GM23338 (cell line): ENCODE results near the gene RCAN3. TPM values are rescaled to one million over a fixed set of nuclear protein-coding genes. Genes with fewer than 3 reads are reported as not detected.

Source experiments
- ATAC-seq: fragments of 200-7000 bp; cut with Tn5 transposase; 3 replicates; pipeline ENCODE4 v1.9.1; 2020
- DNase-seq: peaks from one replicate; pipeline ENCODE4 v3.0.0-alpha.2; 2015; ENCODE audit warnings: low spot score
- H2AFZ ChIP-seq: fragments of 200-600 bp; sonication (generic); 2 replicates; pipeline ENCODE4 v1.8.0; 2016; ENCODE audit warnings: antibody characterized with exemption, mild to moderate bottlenecking, moderate library complexity
- H3F3A ChIP-seq: fragments of 200-600 bp; sonication (generic); replicated peaks from 2 replicates; pipeline ENCODE4 v1.8.0; 2017; ENCODE audit warnings: antibody characterized with exemption, mixed run types, low read depth
- H3K27ac ChIP-seq: fragments of 200-600 bp; sonication (generic); 2 replicates; pipeline ENCODE4 v1.6.1; 2016; ENCODE audit warnings: low read depth
- H3K27me3 ChIP-seq: fragments of 200-600 bp; sonication (generic); 2 replicates; pipeline ENCODE4 v1.8.0; 2016; ENCODE audit warnings: mild to moderate bottlenecking, mixed run types, moderate library complexity; ENCODE audit not compliant: insufficient read depth
- H3K36me3 ChIP-seq: fragments of 200-600 bp; sonication (generic); 2 replicates; pipeline ENCODE4 v1.8.0; 2016; ENCODE audit warnings: mild to moderate bottlenecking; ENCODE audit not compliant: insufficient read depth
- H3K4me1 ChIP-seq: fragments of 200-600 bp; sonication (generic); 2 replicates; pipeline ENCODE4 v1.8.0; 2016; ENCODE audit warnings: mild to moderate bottlenecking, moderate library complexity; ENCODE audit not compliant: insufficient read depth
- H3K4me2 ChIP-seq: fragments of 200-600 bp; sonication (generic); 2 replicates; pipeline ENCODE4 v1.7.1; 2017; ENCODE audit warnings: mixed run types
- H3K4me3 ChIP-seq: fragments of 200-600 bp; sonication (generic); 2 replicates; pipeline ENCODE4 v1.6.1; 2016; ENCODE audit warnings: mixed run types
- H3K79me2 ChIP-seq: fragments of 200-600 bp; sonication (generic); replicated peaks from 2 replicates; pipeline ENCODE4 v1.8.0; 2017; ENCODE audit warnings: mild to moderate bottlenecking; ENCODE audit not compliant: insufficient read depth
- H3K9me2 ChIP-seq: fragments of 200-600 bp; sonication (generic); 2 replicates; pipeline ENCODE4 v1.8.0; 2017; ENCODE audit not compliant: insufficient read depth
- H4K20me1 ChIP-seq: fragments of 200-600 bp; sonication (generic); replicated peaks from 2 replicates; pipeline ENCODE4 v1.8.0; 2017; ENCODE audit warnings: mild to moderate bottlenecking; ENCODE audit not compliant: insufficient read depth
- H3K27ac Mint-ChIP-seq: 2 replicates; pipeline ENCODE4 v1.8.0; 2020; ENCODE audit warnings: inconsistent platforms, mild to moderate bottlenecking, moderate library complexity, mixed read lengths
- H3K27me3 Mint-ChIP-seq: 3 replicates; pipeline ENCODE4 v1.8.0; 2022; ENCODE audit warnings: low read depth, mild to moderate bottlenecking, moderate library complexity, mixed read lengths, inconsistent platforms; ENCODE audit not compliant: insufficient read depth, poor library complexity
- H3K36me3 Mint-ChIP-seq: 3 replicates; pipeline ENCODE4 v1.8.0; 2021; ENCODE audit warnings: low read depth, mild to moderate bottlenecking, inconsistent platforms, moderate library complexity, mixed read lengths
- H3K4me1 Mint-ChIP-seq: 3 replicates; pipeline ENCODE4 v1.8.0; 2020; ENCODE audit warnings: mild to moderate bottlenecking, inconsistent platforms, mixed read lengths
- H3K4me3 Mint-ChIP-seq: 3 replicates; pipeline ENCODE4 v1.8.0; 2021; ENCODE audit warnings: moderate library complexity, mild to moderate bottlenecking, inconsistent platforms, mixed read lengths
- H3K9me3 Mint-ChIP-seq: 3 replicates; pipeline ENCODE4 v1.8.0; 2020; ENCODE audit warnings: moderate library complexity, mild to moderate bottlenecking, inconsistent platforms, mixed read lengths
- STAT1 ChIP-seq: IDR thresholded peaks from one replicate; pipeline ENCODE4 v1.6.1; 2016; ENCODE audit warnings: antibody characterized with exemption; ENCODE audit not compliant: unreplicated experiment
- ZNF114 ChIP-seq: fragments of 250-450 bp; sonication (Bioruptor Pico); IDR thresholded peaks from 2 replicates; pipeline ENCODE4 v1.5.0; 2020; ENCODE audit warnings: mild to moderate bottlenecking, moderate library complexity
- ZNF331 ChIP-seq: fragments of 250-450 bp; sonication (Bioruptor Pico); IDR thresholded peaks from 2 replicates; pipeline ENCODE4 v1.5.0; 2020; ENCODE audit warnings: low read depth, mild to moderate bottlenecking, moderate library complexity
- polyA plus RNA-seq: library from polyadenylated mRNA; unstranded; fragments of >200 nt; fragmentation: Nextera tagmentation; extraction: Ambion mirVana; gene quantifications from 2 replicates; pipeline ENCODE4 v1.2.1, GENCODE V29; 2016
- total RNA-seq: library from RNA; depleted of rRNA; stranded (reverse); fragments of >200 nt; shearing (Covaris generic); gene quantifications from 2 replicates; pipeline ENCODE4 v1.2.3, GENCODE V29; 2014
- TF ChIP-seq, protein P1 (sequence below): fragments of 250-450 bp; sonication (Bioruptor Pico); IDR thresholded peaks from 2 replicates; pipeline ENCODE4 v1.5.0; 2020; ENCODE audit warnings: mild to moderate bottlenecking, moderate library complexity
- TF ChIP-seq, protein P2 (sequence below): IDR thresholded peaks from one replicate; pipeline ENCODE4 v1.6.1; 2018; ENCODE audit warnings: antibody characterized with exemption; ENCODE audit not compliant: unreplicated experiment
- TF ChIP-seq, protein P3 (sequence below), 2 experiments: fragments of 200-600 bp in 1 of 2; sonication (generic) in 1 of 2; conservative IDR thresholded peaks; 2 replicates each; pipeline versions ENCODE4 v1.5.1 to v1.6.1; 2016 to 2017; ENCODE audit warnings: antibody characterized with exemption in 2 of 2, low read depth in 2 of 2, mild to moderate bottlenecking in 2 of 2, moderate library complexity in 1 of 2

Gene RCAN3
- total and polyA plus RNA-seq, 2 experiments from 2014 or later = 8.9 to 11.2 TPM

DNA sequence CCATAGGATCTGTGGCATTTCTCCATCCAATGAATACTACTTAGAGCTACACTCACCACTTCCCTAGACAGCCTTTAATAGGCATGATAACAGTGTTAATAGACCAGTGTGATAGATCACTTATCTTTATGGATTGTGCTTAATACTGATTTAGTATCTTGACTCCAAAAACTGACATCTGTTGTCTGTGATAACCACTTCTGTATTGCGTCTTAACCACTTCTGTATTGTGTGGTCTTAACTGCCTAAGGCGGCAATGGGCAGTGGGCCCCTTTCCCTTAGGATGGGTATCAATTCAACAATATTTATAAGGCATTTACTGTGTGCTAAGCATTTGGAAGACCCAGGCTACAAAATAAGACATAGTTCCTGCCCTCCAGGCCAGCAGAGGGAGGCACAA is 32.0 kb upstream of the RCAN3 start:
- Histone ChIP-seq H3K9me2 (no peaks in the 10 kb centered on the region), H3K79me2 (no peaks in the 10 kb centered on the region), H3K27ac (no peak overlapping the region), H4K20me1 (no peaks in the 10 kb centered on the region), H3K27me3 (no peaks in the 10 kb centered on the region), H3K4me3 (no peak overlapping the region), H2AFZ (no peak overlapping the region), H3K4me1 (peaks cover 4% of the 10 kb centered on the region), H3F3A (no peaks in the 10 kb centered on the region), H3K36me3 (no peaks in the 10 kb centered on the region), H3K4me2 (no peak overlapping the region)
- H3K4me1 Mint-ChIP-seq = peaks cover 28% of the 10 kb centered on the region
- no peak for ATAC-seq
- DNase-seq = no peak
- TF ChIP-seq ZNF114 (CRISPR knock-in tag) = no peak
- no peak for TF ChIP-seq STAT1
- TF ChIP-seq, protein P1, sequence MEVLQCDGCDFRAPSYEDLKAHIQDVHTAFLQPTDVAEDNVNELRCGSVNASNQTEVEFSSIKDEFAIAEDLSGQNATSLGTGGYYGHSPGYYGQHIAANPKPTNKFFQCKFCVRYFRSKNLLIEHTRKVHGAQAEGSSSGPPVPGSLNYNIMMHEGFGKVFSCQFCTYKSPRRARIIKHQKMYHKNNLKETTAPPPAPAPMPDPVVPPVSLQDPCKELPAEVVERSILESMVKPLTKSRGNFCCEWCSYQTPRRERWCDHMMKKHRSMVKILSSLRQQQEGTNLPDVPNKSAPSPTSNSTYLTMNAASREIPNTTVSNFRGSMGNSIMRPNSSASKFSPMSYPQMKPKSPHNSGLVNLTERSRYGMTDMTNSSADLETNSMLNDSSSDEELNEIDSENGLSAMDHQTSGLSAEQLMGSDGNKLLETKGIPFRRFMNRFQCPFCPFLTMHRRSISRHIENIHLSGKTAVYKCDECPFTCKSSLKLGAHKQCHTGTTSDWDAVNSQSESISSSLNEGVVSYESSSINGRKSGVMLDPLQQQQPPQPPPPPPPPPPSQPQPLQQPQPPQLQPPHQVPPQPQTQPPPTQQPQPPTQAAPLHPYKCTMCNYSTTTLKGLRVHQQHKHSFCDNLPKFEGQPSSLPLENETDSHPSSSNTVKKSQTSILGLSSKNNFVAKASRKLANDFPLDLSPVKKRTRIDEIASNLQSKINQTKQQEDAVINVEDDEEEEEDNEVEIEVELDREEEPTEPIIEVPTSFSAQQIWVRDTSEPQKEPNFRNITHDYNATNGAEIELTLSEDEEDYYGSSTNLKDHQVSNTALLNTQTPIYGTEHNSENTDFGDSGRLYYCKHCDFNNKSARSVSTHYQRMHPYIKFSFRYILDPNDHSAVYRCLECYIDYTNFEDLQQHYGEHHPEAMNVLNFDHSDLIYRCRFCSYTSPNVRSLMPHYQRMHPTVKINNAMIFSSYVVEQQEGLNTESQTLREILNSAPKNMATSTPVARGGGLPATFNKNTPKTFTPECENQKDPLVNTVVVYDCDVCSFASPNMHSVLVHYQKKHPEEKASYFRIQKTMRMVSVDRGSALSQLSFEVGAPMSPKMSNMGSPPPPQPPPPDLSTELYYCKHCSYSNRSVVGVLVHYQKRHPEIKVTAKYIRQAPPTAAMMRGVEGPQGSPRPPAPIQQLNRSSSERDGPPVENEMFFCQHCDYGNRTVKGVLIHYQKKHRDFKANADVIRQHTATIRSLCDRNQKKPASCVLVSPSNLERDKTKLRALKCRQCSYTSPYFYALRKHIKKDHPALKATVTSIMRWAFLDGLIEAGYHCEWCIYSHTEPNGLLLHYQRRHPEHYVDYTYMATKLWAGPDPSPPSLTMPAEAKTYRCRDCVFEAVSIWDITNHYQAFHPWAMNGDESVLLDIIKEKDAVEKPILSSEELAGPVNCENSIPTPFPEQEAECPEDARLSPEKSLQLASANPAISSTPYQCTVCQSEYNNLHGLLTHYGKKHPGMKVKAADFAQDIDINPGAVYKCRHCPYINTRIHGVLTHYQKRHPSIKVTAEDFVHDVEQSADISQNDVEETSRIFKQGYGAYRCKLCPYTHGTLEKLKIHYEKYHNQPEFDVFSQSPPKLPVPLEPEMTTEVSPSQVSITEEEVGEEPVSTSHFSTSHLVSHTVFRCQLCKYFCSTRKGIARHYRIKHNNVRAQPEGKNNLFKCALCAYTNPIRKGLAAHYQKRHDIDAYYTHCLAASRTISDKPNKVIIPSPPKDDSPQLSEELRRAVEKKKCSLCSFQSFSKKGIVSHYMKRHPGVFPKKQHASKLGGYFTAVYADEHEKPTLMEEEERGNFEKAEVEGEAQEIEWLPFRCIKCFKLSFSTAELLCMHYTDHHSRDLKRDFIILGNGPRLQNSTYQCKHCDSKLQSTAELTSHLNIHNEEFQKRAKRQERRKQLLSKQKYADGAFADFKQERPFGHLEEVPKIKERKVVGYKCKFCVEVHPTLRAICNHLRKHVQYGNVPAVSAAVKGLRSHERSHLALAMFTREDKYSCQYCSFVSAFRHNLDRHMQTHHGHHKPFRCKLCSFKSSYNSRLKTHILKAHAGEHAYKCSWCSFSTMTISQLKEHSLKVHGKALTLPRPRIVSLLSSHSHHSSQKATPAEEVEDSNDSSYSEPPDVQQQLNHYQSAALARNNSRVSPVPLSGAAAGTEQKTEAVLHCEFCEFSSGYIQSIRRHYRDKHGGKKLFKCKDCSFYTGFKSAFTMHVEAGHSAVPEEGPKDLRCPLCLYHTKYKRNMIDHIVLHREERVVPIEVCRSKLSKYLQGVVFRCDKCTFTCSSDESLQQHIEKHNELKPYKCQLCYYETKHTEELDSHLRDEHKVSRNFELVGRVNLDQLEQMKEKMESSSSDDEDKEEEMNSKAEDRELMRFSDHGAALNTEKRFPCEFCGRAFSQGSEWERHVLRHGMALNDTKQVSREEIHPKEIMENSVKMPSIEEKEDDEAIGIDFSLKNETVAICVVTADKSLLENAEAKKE (CRISPR knock-in tag) = no peak
- no peak for TF ChIP-seq ZNF331 (CRISPR knock-in tag)
- TF ChIP-seq, protein P2, sequence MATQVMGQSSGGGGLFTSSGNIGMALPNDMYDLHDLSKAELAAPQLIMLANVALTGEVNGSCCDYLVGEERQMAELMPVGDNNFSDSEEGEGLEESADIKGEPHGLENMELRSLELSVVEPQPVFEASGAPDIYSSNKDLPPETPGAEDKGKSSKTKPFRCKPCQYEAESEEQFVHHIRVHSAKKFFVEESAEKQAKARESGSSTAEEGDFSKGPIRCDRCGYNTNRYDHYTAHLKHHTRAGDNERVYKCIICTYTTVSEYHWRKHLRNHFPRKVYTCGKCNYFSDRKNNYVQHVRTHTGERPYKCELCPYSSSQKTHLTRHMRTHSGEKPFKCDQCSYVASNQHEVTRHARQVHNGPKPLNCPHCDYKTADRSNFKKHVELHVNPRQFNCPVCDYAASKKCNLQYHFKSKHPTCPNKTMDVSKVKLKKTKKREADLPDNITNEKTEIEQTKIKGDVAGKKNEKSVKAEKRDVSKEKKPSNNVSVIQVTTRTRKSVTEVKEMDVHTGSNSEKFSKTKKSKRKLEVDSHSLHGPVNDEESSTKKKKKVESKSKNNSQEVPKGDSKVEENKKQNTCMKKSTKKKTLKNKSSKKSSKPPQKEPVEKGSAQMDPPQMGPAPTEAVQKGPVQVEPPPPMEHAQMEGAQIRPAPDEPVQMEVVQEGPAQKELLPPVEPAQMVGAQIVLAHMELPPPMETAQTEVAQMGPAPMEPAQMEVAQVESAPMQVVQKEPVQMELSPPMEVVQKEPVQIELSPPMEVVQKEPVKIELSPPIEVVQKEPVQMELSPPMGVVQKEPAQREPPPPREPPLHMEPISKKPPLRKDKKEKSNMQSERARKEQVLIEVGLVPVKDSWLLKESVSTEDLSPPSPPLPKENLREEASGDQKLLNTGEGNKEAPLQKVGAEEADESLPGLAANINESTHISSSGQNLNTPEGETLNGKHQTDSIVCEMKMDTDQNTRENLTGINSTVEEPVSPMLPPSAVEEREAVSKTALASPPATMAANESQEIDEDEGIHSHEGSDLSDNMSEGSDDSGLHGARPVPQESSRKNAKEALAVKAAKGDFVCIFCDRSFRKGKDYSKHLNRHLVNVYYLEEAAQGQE = no peak
- TF ChIP-seq, protein P3, sequence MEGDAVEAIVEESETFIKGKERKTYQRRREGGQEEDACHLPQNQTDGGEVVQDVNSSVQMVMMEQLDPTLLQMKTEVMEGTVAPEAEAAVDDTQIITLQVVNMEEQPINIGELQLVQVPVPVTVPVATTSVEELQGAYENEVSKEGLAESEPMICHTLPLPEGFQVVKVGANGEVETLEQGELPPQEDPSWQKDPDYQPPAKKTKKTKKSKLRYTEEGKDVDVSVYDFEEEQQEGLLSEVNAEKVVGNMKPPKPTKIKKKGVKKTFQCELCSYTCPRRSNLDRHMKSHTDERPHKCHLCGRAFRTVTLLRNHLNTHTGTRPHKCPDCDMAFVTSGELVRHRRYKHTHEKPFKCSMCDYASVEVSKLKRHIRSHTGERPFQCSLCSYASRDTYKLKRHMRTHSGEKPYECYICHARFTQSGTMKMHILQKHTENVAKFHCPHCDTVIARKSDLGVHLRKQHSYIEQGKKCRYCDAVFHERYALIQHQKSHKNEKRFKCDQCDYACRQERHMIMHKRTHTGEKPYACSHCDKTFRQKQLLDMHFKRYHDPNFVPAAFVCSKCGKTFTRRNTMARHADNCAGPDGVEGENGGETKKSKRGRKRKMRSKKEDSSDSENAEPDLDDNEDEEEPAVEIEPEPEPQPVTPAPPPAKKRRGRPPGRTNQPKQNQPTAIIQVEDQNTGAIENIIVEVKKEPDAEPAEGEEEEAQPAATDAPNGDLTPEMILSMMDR (conservative IDR thresholded peaks at IDR 0.05; ENCODE audit: low read depth in 2 of 2) = no peak
- H3K4me3 Mint-ChIP-seq = no peak overlapping the region
- H3K9me3 Mint-ChIP-seq = no peaks in the 10 kb centered on the region
- no peaks in the 10 kb centered on the region for H3K27me3 Mint-ChIP-seq
- H3K36me3 Mint-ChIP-seq = peaks cover 13% of the 10 kb centered on the region
- H3K27ac Mint-ChIP-seq = no peak overlapping the region
